Caco-2 (cell line): ENCODE measurements around the gene MRPL19. TPM values are rescaled to one million over a fixed set of nuclear protein-coding genes. Genes with fewer than 3 reads are reported as not detected.
"Not testable (repeated sequence)": the region's sequence is repeated elsewhere in the genome, so short reads cannot be mapped to it uniquely, and the experiment has no call there.

Experiments
- BruUV-seq: library from RNA; stranded (reverse); fragments of 400-500 nt; replicated peaks from 2 replicates; lab custom pipeline; 2021; lab: Mats Ljungman, UMichigan
- CTCF ChIA-PET: fragments of 300-600 bp; sonication (Branson Sonifier 250); formaldehyde crosslinking; loops from one replicate; lab custom pipeline; 2022; ENCODE audit warnings: antibody characterized with exemption; lab: Charles Lee
- POLR2A ChIA-PET: fragments of 300-600 bp; sonication (Branson Sonifier 250); formaldehyde crosslinking; loops from one replicate; lab custom pipeline; 2022; ENCODE audit warnings: antibody characterized with exemption; lab: Charles Lee
- DNase-seq, 2 experiments: peaks; one replicate each; pipeline versions ENCODE4 v3.0.0 to v3.0.0-alpha.2; 2020 to 2022
- H3K27me3 ChIP-seq: replicated peaks from 2 replicates; pipeline ENCODE4 v1.6.0; 2011; ENCODE audit warnings: low read length; ENCODE audit not compliant: control insufficient read depth, insufficient read depth
- H3K36me3 ChIP-seq: 2 replicates; pipeline ENCODE4 v1.5.1; 2011; ENCODE audit warnings: low read length; ENCODE audit not compliant: control insufficient read depth, insufficient read depth
- H3K4me1 ChIP-seq: fragments of 250-450 bp; sonication (Bioruptor Pico); 2 replicates; pipeline ENCODE4 v1.5.1; 2020; ENCODE audit warnings: mild to moderate bottlenecking
- H3K4me3 ChIP-seq: 2 replicates; pipeline ENCODE4 v1.5.1; 2011; ENCODE audit warnings: low read depth, mild to moderate bottlenecking, control low read depth, low read length
- H3K9me3 ChIP-seq: fragments of 250-450 bp; sonication (Bioruptor Pico); 2 replicates; pipeline ENCODE4 v1.5.1; 2020; ENCODE audit warnings: mild to moderate bottlenecking, moderate library complexity
- H3K27ac Mint-ChIP-seq: one replicate; pipeline ENCODE4 v1.8.0; 2022; ENCODE audit warnings: mixed read lengths; ENCODE audit not compliant: unreplicated experiment
- H3K27me3 Mint-ChIP-seq: one replicate; pipeline ENCODE4 v1.8.0; 2022; ENCODE audit warnings: mixed read lengths; ENCODE audit not compliant: insufficient read depth, unreplicated experiment
- H3K36me3 Mint-ChIP-seq: one replicate; pipeline ENCODE4 v1.8.0; 2022; ENCODE audit warnings: mild to moderate bottlenecking, mixed read lengths; ENCODE audit not compliant: insufficient read depth, unreplicated experiment
- H3K4me1 Mint-ChIP-seq: one replicate; pipeline ENCODE4 v1.8.0; 2022; ENCODE audit warnings: low read depth, mixed read lengths; ENCODE audit not compliant: unreplicated experiment
- H3K4me3 Mint-ChIP-seq: one replicate; pipeline ENCODE4 v1.8.0; 2022; ENCODE audit warnings: mild to moderate bottlenecking, moderate library complexity, mixed read lengths; ENCODE audit not compliant: unreplicated experiment
- H3K9me3 Mint-ChIP-seq: one replicate; pipeline ENCODE4 v1.8.0; 2022; ENCODE audit warnings: mixed read lengths; ENCODE audit not compliant: unreplicated experiment
- CTCF ChIP-seq, 2 experiments: fragments of 200-600 bp in 1 of 2; IDR thresholded peaks; 1 replicate in 1 of 2; 2 replicates in 1 of 2; pipeline versions ENCODE4 v1.5.1 to v1.8.0; 2011 to 2022; ENCODE audit warnings: antibody characterized with exemption in 1 of 2, control low read depth in 1 of 2, inconsistent platforms in 1 of 2, low read depth in 1 of 2, low read length in 1 of 2, mild to moderate bottlenecking in 1 of 2, moderate library complexity in 1 of 2; ENCODE audit not compliant: insufficient read depth in 1 of 2, severe bottlenecking in 1 of 2, unreplicated experiment in 1 of 2
- intact Hi-C: fragments of 100-400 bp; cut with micrococcal nuclease; formaldehyde crosslinking; loops from one replicate; pipeline ENCODE4 v1.10.0; 2022; ENCODE audit not compliant: unreplicated experiment
- total RNA-seq: library from RNA; stranded (reverse); gene quantifications from 2 replicates; pipeline ENCODE4 v1.2.3, GENCODE V29; 2022

Gene MRPL19
- total RNA-seq, 1 experiment from 2014 or later, result 57.8 TPM

GRCh38 chr2:75709297-75709696 lies 62.7 kb downstream of the MRPL19 start:
- H3K9me3 Mint-ChIP-seq, result no peaks in the 10 kb centered on the region
- peak overlapping the region; percentile 24 for H3K27ac Mint-ChIP-seq
- peak overlapping the region; percentile 74 for H3K4me3 Mint-ChIP-seq
- H3K27me3 Mint-ChIP-seq, result no peaks in the 10 kb centered on the region
- ChIA-PET CTCF (no interaction called here), POLR2A (interaction anchor here (0.6 kb wide), 1 partner anchor 168 kb away, joined by 3 read pairs; no protein-coding TSS in a partner anchor)
- no TSS peak for BruUV-seq
- DNase-seq, result no peak
- TF ChIP-seq CTCF (IDR thresholded peaks at IDR 0.05; ENCODE audit: insufficient read depth in 1 of 2, low read depth in 1 of 2, low read length in 1 of 2, severe bottlenecking in 1 of 2, unreplicated experiment in 1 of 2), result no peak
- no peaks in the 10 kb centered on the region for H3K9me3 ChIP-seq
- intact Hi-C loops, result no loop called here
- H3K27me3 ChIP-seq, result no peaks in the 10 kb centered on the region
- H3K4me1 Mint-ChIP-seq, result peaks cover 7% of the 10 kb centered on the region
- peak overlapping the region; percentile 69 for H3K4me3 ChIP-seq
- H3K36me3 ChIP-seq, result no peaks in the 10 kb centered on the region
- peaks cover 18% of the 10 kb centered on the region for H3K36me3 Mint-ChIP-seq
- peaks cover 7% of the 10 kb centered on the region; the same call in 1 of the 2 replicates for H3K4me1 ChIP-seq

GRCh38 chr2:75710220-75710576 lies 63.6 kb downstream of the MRPL19 start:
- ChIA-PET POLR2A (interaction anchor here (1.2 kb wide), 1 partner anchor 63 kb away, joined by 4 read pairs; the partner anchor contains the start of gene MRPL19), CTCF (interaction anchor here (1.2 to 1.7 kb wide), 3 partner anchors 20 to 82 kb away, joined by 4 to 7 read pairs (median 6); no protein-coding TSS in a partner anchor)
- H3K4me1 ChIP-seq, result peaks cover 7% of the 10 kb centered on the region; the same call in 1 of the 2 replicates
- no peaks in the 10 kb centered on the region for H3K9me3 ChIP-seq
- Mint-ChIP-seq H3K36me3 (peaks cover 10% of the 10 kb centered on the region), H3K27me3 (peaks cover 5% of the 10 kb centered on the region), H3K4me3 (peak overlapping the region; percentile 74), H3K4me1 (peaks cover 14% of the 10 kb centered on the region), H3K9me3 (no peaks in the 10 kb centered on the region), H3K27ac (peak overlapping the region; percentile 94)
- BruUV-seq, result no TSS peak
- TF ChIP-seq CTCF (IDR thresholded peaks at IDR 0.05; ENCODE audit: insufficient read depth in 1 of 2, low read depth in 1 of 2, low read length in 1 of 2, severe bottlenecking in 1 of 2, unreplicated experiment in 1 of 2), result no peak
- intact Hi-C loops, result loop anchor here (2.0 kb wide), 1 partner anchor 63 kb away; the partner anchor contains the start of gene MRPL19
- DNase-seq, result no peak
- H3K4me3 ChIP-seq, result peak overlapping the region; percentile 69
- H3K36me3 ChIP-seq, result no peaks in the 10 kb centered on the region
- H3K27me3 ChIP-seq, result no peaks in the 10 kb centered on the region

- H3K36me3 Mint-ChIP-seq, result peaks cover 9% of the 10 kb centered on the region
- CTCF ChIA-PET, result interaction anchor here (1.2 to 1.7 kb wide), 3 partner anchors 19 to 83 kb away, joined by 4 to 7 read pairs (median 6); no protein-coding TSS in a partner anchor
Measured at GRCh38 chr2:75710577-75711253, 64.1 kb downstream of the MRPL19 start, which contains the start of gene GCFC2. Gene GCFC2 (minus strand): TSS chr2:75710915. CDS start chr2:75710855, 60 bp downstream.

GRCh38 chr2:75711590-75711989 lies 65.0 kb downstream of the MRPL19 start:
- H3K9me3 ChIP-seq, POLR2A ChIA-PET, H3K36me3 Mint-ChIP-seq, DNase-seq, H3K27ac Mint-ChIP-seq, BruUV-seq, H3K36me3 ChIP-seq, H3K27me3 ChIP-seq, H3K4me1 ChIP-seq, H3K4me3 ChIP-seq, H3K27me3 Mint-ChIP-seq, H3K9me3 Mint-ChIP-seq: not testable (repeated sequence)
- CTCF ChIA-PET, result interaction anchor here (1.4 to 1.7 kb wide), 2 partner anchors 18 to 83 kb away, joined by 4 to 6 read pairs; no protein-coding TSS in a partner anchor
- peaks cover 15% of the 10 kb centered on the region for H3K4me1 Mint-ChIP-seq
- H3K4me3 Mint-ChIP-seq, result peak overlapping the region; percentile 74
- intact Hi-C loops, result loop anchor here (2.0 kb wide), 1 partner anchor 65 kb away; the partner anchor contains the start of gene MRPL19

More at GRCh38 chr2:75710577-75711253, 64.1 kb downstream of the MRPL19 start, which contains the start of gene GCFC2:
- peak; percentile 88 to 93 for DNase-seq
- peak within 1 kb of the TSS; percentile 69 for H3K4me3 ChIP-seq
- H3K27me3 ChIP-seq, result no peaks in the 10 kb centered on the region
- peak within 1 kb of the TSS; percentile 74 for H3K4me3 Mint-ChIP-seq
- H3K27me3 Mint-ChIP-seq, result peaks cover 6% of the 10 kb centered on the region
- intact Hi-C loops, result loop anchor here (2.0 kb wide), 1 partner anchor 64 kb away; the partner anchor contains the start of gene MRPL19
- peak; percentile 28 to 43 for TF ChIP-seq CTCF (IDR thresholded peaks at IDR 0.05; ENCODE audit: insufficient read depth in 1 of 2, low read depth in 1 of 2, low read length in 1 of 2, severe bottlenecking in 1 of 2, unreplicated experiment in 1 of 2)
- H3K9me3 ChIP-seq, result no peaks in the 10 kb centered on the region
- peaks cover 7% of the 10 kb centered on the region; the same call in 1 of the 2 replicates for H3K4me1 ChIP-seq
- H3K4me1 Mint-ChIP-seq, result peaks cover 15% of the 10 kb centered on the region
- no TSS peak for BruUV-seq
- POLR2A ChIA-PET, result interaction anchor here (0.8 to 1.2 kb wide), 2 partner anchors 11 to 64 kb away, joined by 3 to 4 read pairs; partner anchors contain the start of gene MRPL19
- H3K27ac Mint-ChIP-seq, result peak within 1 kb of the TSS; percentile 94
- no peaks in the 10 kb centered on the region for H3K9me3 Mint-ChIP-seq
- H3K36me3 ChIP-seq, result no peaks in the 10 kb centered on the region
